HG03159 (cell line): ENCODE data around the gene ALOXE3.

Experiments used
- ATAC-seq: cut with Tn5 transposase; IDR thresholded peaks from one replicate; pipeline ENCODE4 v1.9.1; 2021; ENCODE audit warnings: mild to moderate bottlenecking, moderate library complexity; ENCODE audit not compliant: unreplicated experiment

ALOXE3 gene

GRCh38 chr17:8117980-8118768 is at the start of gene ALOXE3:
ALOXE3 (minus strand) TSS chr17:8118514; CDS start chr17:8117990, 524 bp downstream.
- no peak for ATAC-seq

DNA sequence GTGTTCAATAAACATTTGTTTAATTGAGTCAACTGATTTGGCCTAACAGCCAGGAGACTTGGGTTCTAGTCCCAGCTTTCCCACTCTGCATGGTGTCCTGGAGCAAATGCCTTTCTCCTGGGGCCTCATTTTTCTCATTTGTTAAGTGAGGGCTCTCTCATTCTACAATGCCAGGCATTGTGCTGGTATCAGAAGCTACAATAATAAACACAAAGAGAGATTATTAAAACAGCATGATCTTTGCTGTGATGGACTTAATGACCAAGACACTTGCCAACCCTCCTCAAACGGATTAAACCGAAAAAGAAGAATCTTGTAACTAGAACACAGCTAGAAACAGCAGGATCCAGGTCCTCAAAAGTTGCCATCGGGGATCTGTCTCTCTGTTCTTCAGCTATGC is 49.2 kb upstream of the ALOXE3 start:
- no peak for ATAC-seq

DNA sequence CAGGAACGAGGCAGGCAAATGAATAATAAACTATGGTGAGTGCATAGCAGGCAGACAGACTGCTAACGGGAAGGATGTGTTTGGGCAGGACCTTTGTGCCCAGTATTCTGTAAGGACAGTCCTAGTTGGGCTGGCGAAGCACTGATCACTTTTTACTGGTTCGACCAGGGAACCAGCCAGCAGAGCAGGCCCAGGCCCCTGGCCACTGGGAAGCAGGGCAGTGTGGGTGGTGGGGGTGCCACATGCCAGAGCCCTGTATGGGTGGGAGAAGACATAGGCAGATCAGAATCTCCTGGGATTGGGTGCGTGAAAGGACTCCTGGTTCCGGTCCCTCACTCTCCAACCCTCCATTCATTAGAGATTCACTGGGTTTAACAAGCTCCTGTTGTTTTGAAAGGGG is 48.4 kb upstream of the ALOXE3 start:
- ATAC-seq, result no peak

GRCh38 chr17:8164815-8165131 is 46.5 kb upstream of the ALOXE3 start:
- ATAC-seq, result no peak

DNA sequence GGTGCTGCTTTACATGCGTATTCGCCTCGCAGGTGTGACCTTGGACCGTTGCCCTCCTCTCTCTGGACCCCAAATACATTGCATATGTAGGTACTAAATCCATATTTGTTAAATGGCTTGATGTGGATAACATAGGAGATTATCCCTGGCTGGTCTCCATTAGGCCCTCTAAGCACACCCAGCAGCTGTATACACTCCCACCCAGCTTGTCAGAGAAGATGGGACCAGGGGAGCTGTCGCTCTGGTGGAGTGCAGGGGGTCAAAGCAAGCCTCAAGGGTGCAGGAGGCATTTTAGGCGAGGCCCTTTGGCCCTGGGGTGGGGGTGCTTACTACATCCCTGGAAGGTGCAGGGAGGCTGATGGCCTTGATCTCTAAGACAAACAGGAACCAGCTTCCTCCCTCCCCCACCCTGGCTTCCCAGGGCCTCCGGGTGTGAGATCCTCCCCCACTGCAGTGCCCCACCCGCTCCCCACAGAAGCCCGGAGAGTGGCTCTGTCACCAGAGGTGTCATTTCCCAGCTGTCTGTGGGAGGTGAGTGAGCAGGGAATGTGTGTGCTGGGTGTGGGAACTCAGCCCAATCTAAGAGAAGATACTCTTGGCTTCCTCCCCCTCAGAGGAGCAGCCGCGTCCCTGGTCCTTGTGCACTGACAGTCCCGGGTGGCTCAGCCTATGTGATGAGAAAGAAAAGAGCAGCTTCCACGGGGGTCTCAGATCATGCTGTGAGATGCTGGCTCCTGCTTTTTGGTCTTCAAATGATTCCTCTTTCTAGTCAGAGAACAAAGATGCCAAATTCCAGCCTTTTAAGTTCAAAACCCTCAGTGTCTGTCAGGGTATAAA is 45.9 kb upstream of the ALOXE3 start:
- ATAC-seq, result no peak

DNA sequence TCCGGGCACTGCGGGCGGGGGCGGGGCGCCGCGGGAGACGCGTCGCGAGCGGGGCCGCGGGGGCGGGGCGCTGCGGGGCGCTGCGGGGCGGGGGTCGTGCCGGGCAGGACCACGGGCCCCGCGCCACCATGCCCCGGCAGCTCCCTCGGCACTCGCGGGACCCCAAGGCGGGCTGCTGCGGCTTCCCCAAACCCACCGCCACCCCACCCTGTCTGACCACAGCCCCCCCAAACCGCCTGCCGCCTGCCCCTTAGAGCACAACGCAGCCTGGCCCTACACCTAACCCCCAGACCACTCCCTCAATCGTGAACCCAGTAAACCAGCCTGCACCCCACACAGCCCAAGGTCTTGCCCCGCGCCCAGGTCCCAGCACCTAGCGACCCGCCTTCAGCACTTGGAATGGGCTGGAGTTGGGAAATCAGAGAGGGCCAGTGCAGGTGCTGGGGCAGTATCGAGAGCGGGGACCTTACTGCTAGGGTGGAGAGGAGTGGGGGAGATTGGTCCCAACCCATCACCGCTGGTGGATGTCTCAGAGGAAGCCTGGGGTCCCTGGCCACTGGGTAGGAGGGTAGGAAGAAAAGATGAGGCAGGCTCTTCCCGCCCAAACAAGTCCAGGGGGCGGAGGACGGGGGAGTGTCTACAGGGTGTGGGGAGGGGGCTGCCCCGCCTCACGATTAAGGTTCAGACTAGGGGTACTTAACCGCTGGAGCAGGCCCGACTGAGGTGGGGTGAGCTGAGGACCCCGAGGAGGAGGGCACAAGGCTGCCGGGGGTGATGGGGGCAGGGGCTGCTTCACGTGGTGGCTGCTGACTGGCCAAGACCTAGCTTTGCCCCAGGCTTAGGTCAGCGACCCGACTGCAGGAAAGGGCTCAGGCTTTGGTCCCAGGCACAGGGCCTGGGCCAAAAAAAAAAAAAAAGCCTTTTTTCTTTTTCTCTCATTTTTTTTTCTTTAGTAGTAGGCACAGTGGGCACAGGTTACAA is 45.0 kb upstream of the ALOXE3 start:
- no peak for ATAC-seq

GRCh38 chr17:8162233-8162996 is 44.1 kb upstream of the ALOXE3 start, which contains the start of gene VAMP2:
VAMP2 (minus strand) TSS chr17:8162948; CDS start chr17:8162879, 69 bp downstream.
- no peak for ATAC-seq

- no peak for ATAC-seq
Measured at GRCh38 chr17:8161289-8162232, 43.2 kb upstream of the ALOXE3 start.

DNA sequence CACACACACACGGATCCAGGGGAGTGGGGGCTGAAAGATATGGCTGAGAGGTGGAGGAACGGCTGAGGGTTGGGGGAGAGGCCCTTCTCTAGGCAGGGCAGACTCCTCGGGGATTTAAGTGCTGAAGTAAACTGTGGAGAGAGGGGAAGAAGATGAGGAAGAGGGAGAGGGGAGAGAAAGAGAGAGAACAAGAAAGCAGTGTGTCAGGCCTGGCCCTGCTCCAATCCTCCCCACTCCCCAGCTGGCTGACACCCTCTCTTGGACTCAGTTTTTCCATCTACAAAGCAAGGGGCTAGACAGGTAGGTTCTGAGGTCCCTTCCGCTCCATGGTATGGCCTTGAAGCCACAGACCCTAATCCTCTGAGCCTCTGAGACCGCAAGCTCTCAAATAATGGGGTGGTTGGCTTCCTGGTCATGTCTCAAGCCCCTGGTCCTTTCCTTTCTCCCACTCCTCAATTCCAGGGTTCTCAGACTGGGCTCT is 42.5 kb upstream of the ALOXE3 start:
- ATAC-seq, result no peak

DNA sequence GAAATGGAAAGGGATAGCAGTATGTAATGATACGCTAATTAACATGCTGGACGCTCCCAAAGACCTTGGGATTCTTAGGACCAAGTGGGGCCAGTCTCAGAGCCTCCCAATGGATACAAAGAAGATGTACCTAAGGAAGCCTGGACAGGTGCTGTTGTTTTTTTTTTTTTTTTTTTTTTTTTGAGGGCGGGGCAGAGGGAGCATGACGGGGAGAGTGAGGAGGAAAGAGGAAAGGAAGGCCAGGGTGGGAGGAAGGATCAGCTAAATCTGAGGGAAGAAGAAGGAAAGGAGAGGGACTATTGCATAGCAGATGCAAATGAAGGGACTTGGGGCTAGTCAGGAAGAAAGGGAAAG is 41.9 kb upstream of the ALOXE3 start:
- no peak for ATAC-seq

DNA sequence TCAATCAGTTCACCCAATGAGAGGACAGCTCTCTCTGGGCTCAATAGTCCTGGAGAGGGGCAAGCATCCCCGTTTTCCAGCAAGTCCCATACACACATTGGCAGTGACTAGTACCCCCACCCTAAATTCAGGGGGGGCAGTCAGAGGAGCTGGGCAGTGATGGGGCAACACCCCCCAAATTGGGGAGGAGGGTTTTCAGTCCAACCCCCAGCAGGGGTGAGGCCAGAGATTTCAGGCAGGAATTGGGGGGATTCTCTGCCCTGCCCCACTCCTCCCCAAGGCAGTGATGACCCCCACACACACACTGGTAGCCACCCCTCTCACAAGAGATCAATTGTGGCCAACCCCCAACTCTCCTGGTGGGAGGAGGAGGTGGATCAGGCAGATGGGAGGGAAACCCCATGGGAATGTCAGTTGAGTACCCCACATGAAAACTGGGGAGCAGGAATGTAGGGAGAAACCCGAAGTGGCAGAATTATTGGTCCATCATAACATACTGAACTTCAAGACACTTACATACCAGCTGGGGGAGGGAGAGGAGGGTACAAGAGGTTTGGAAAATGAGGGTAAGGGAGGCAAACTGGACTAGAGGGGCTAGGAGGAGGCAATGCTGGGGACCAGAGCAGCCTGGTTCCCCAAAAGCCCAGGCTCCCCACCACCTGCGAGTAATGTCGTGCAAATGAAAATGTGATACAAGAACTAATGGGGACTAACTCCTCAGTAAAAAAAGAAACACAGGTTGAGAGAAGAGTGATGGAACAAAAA is 41.3 kb upstream of the ALOXE3 start:
- no peak for ATAC-seq

- ATAC-seq, result no peak
Measured at GRCh38 chr17:8159032-8159400, 40.7 kb upstream of the ALOXE3 start.

DNA sequence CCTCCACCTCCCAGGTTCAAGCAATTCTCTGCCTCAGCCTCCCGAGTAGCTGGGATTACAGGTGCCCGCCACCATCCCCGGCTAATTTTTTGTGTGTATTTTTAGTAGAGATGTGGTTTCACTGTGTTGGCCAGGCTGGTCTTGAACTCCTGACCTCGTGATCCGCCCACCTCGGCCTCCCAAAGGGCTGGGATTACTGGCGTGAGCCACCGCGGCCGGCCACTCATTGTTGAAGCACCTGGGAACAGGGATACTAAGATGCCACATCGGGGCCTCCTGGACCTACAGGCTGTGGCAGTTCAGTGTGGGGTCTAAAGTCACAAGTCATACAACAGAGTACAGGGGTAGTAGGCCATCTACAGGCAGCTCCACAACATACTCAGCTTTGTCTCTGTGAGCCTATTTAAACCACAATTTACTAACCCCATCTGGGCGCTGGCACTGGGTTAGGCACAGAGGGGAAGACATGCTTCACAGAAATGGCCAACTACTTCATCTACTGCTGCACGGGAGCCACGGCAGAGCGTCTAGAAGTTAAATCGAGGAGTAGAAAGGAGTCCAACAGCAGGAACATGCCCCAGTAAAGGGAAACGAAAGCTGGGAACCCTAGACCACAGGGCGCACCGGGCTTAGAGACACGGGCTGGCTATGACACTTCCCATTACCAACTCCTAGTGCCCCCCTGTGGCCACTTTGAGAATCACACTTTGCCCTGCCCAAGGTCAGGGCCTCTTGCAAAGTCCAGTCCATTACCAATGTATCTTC is 40.1 kb upstream of the ALOXE3 start:
- no peak for ATAC-seq

GRCh38 chr17:8156246-8156992 is 38.1 kb upstream of the ALOXE3 start:
- ATAC-seq, result peak; percentile 71

- no peak for ATAC-seq
Measured at GRCh38 chr17:8155996-8156245, 37.6 kb upstream of the ALOXE3 start.

DNA sequence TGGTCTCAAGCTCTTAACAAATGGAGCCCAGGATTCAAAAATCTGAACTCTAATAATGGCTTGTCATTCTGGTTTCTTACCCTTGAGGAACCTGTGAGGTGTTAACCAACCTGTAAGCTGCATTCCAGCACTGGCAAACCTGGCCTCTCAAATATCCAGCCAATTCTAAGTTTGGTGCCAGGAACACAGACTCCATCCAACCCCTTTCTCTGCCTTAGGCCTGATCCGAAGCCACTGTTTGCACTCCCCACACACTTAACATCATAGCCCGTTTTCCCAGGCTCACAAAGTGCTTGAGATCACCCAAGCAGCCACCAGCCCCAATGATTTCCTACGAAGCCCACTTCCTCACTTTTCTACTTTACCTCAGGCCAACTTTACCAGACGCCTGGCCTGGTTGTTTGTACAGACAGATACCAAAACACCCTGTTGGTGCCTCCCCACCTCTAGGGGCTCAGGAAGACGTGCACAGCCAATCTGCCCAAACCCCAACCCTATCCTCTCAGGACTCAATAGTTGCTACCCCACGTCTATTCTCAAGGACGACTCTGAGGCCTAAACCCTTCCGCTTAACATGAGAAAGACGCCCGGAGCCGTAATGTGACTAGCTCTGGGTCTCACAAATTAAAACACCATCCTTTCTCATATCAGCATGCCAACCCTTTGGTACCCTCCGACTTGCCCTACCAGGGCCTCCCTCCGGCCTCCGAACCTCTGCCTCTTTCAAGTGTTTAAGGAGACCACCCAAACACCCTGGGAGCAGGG is 37.1 kb upstream of the ALOXE3 start:
- no peak for ATAC-seq
